HG02970 (cell line): ENCODE measurements around the gene ITSN1.
"Not testable (repeated sequence)": the region's sequence is repeated elsewhere in the genome, so short reads cannot be mapped to it uniquely, and the experiment has no call there.

ENCODE experiments used
- ATAC-seq: cut with Tn5 transposase; IDR thresholded peaks from one replicate; pipeline ENCODE4 v1.9.1; 2021; ENCODE audit warnings: mild to moderate bottlenecking, moderate library complexity, moderate number of reproducible peaks; ENCODE audit not compliant: unreplicated experiment, low FRiP score

ITSN1 gene

GRCh38 chr21:33712022-33712803, 69.9 kb downstream of the ITSN1 start:
- ATAC-seq = no peak

GRCh38 chr21:33721081-33721480, 78.8 kb downstream of the ITSN1 start:
- ATAC-seq = no peak

- not testable (repeated sequence) for ATAC-seq
Measured at GRCh38 chr21:33729139-33729538, 86.8 kb downstream of the ITSN1 start.

GRCh38 chr21:33729641-33730040, 87.3 kb downstream of the ITSN1 start:
- ATAC-seq = no peak

- no peak for ATAC-seq
Measured at GRCh38 chr21:33731447-33731846, 89.1 kb downstream of the ITSN1 start.

GRCh38 chr21:33732038-33732437, 89.7 kb downstream of the ITSN1 start:
- ATAC-seq = no peak

GRCh38 chr21:33733601-33734000, 91.3 kb downstream of the ITSN1 start:
- no peak for ATAC-seq

GRCh38 chr21:33734291-33734690, 92.0 kb downstream of the ITSN1 start:
- no peak for ATAC-seq

- ATAC-seq = no peak
Measured at GRCh38 chr21:33734818-33735217, 92.5 kb downstream of the ITSN1 start.

GRCh38 chr21:33736569-33736968, 94.3 kb downstream of the ITSN1 start:
- ATAC-seq = no peak

GRCh38 chr21:33739701-33740100, 97.4 kb downstream of the ITSN1 start:
- ATAC-seq = no peak

GRCh38 chr21:33747420-33747819, 105.1 kb downstream of the ITSN1 start:
- ATAC-seq = no peak

GRCh38 chr21:33748903-33749302, 106.6 kb downstream of the ITSN1 start:
- no peak for ATAC-seq

- ATAC-seq = no peak
Measured at GRCh38 chr21:33750017-33750416, 107.7 kb downstream of the ITSN1 start.

- ATAC-seq = no peak
Measured at GRCh38 chr21:33751120-33751519, 108.8 kb downstream of the ITSN1 start.

- ATAC-seq = no peak
Measured at GRCh38 chr21:33751533-33751932, 109.2 kb downstream of the ITSN1 start.

GRCh38 chr21:33752260-33752659, 110.0 kb downstream of the ITSN1 start:
- no peak for ATAC-seq

GRCh38 chr21:33753886-33754285, 111.6 kb downstream of the ITSN1 start:
- ATAC-seq = no peak

- no peak for ATAC-seq
Measured at GRCh38 chr21:33754481-33754880, 112.2 kb downstream of the ITSN1 start.

GRCh38 chr21:33755354-33755753, 113.1 kb downstream of the ITSN1 start:
- ATAC-seq = no peak

GRCh38 chr21:33760641-33761440, 118.5 kb downstream of the ITSN1 start:
- no peak for ATAC-seq
